HG02973 (cell line): Measurements from ENCODE around the gene FCRL5.
"Not testable (repeated sequence)": the region's sequence is repeated elsewhere in the genome, so short reads cannot be mapped to it uniquely, and the experiment has no call there.

Experiments used
- ATAC-seq: cut with Tn5 transposase; IDR thresholded peaks from one replicate; pipeline ENCODE4 v1.9.1; 2021; ENCODE audit warnings: moderate library complexity; ENCODE audit not compliant: unreplicated experiment

The FCRL5 gene

GRCh38 chr1:157551694-157552693 lies at the start of gene FCRL5:
Gene FCRL5, minus strand, starts transcription at chr1:157552515. Its CDS starts 153 bp downstream, at chr1:157552362.
- ATAC-seq, result peak; percentile 72

- no peak for ATAC-seq
Measured at GRCh38 chr1:157600236-157600635, 47.9 kb upstream of the FCRL5 start.

- peak; percentile 53 for ATAC-seq
Measured at GRCh38 chr1:157597959-157598667, 45.8 kb upstream of the FCRL5 start, which contains the start of gene FCRL4. Gene FCRL4, minus strand, starts transcription at chr1:157598085. Its CDS starts 141 bp downstream, at chr1:157597944.

GRCh38 chr1:157596384-157596783 lies 44.1 kb upstream of the FCRL5 start:
- ATAC-seq, result peak; percentile 45

- ATAC-seq, result peak; percentile 58
Measured at GRCh38 chr1:157595356-157595755, 43.0 kb upstream of the FCRL5 start.

GRCh38 chr1:157585984-157586383 lies 33.7 kb upstream of the FCRL5 start:
- ATAC-seq, result no peak

GRCh38 chr1:157584503-157584902 lies 32.2 kb upstream of the FCRL5 start:
- ATAC-seq, result no peak

- ATAC-seq, result no peak
Measured at GRCh38 chr1:157580828-157581210, 28.5 kb upstream of the FCRL5 start.

- ATAC-seq, result no peak
Measured at GRCh38 chr1:157580179-157580827, 28.0 kb upstream of the FCRL5 start.

GRCh38 chr1:157577420-157577819 lies 25.1 kb upstream of the FCRL5 start:
- ATAC-seq, result no peak

- ATAC-seq, result peak; percentile 61
Measured at GRCh38 chr1:157575744-157576143, 23.4 kb upstream of the FCRL5 start.

GRCh38 chr1:157574836-157575235 lies 22.5 kb upstream of the FCRL5 start:
- ATAC-seq, result no peak

GRCh38 chr1:157566484-157567300 lies 14.4 kb upstream of the FCRL5 start:
- peak; percentile 25 for ATAC-seq

- ATAC-seq, result peak; percentile 58
Measured at GRCh38 chr1:157562515-157562914, 10.2 kb upstream of the FCRL5 start.

- no peak for ATAC-seq
Measured at GRCh38 chr1:157558119-157558518, 5.8 kb upstream of the FCRL5 start.

GRCh38 chr1:157548081-157548480 lies 4.2 kb downstream of the FCRL5 start:
- not testable (repeated sequence) for ATAC-seq

GRCh38 chr1:157542676-157543075 lies 9.6 kb downstream of the FCRL5 start:
- ATAC-seq, result no peak

- no peak for ATAC-seq
Measured at GRCh38 chr1:157540852-157541251, 11.5 kb downstream of the FCRL5 start.

GRCh38 chr1:157540160-157540748 lies 12.1 kb downstream of the FCRL5 start:
- ATAC-seq, result no peak

GRCh38 chr1:157539568-157539967 lies 12.7 kb downstream of the FCRL5 start:
- ATAC-seq, result no peak
